ENCODE measurements around the gene CAMK1D.

Gene CAMK1D

DNA sequence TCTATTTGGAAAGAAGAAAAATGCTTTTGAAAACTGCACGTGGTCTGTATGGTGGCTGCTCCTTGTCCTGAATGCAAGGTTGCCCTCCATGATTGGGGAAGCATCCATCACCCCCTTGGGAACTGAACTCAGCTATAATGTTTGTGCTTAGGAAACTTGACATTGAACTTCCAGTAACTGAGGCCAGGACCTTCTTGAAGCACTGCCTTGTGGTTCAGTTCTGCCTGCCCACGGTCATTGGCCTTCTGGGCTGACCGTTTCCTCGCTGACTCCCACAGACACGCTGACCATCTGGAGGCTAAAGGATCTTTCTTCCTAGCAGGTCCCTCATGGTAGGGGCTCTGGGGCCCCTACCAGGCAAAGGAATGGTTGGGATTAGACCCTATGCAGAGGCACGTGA lies 247.8 kb downstream of the CAMK1D start:
- no peak for DNase-seq (ENCODE audit: low read depth)

GRCh38 chr10:12597788-12598765 lies 248.7 kb downstream of the CAMK1D start:
- DNase-seq (ENCODE audit: low read depth): no peak

DNA sequence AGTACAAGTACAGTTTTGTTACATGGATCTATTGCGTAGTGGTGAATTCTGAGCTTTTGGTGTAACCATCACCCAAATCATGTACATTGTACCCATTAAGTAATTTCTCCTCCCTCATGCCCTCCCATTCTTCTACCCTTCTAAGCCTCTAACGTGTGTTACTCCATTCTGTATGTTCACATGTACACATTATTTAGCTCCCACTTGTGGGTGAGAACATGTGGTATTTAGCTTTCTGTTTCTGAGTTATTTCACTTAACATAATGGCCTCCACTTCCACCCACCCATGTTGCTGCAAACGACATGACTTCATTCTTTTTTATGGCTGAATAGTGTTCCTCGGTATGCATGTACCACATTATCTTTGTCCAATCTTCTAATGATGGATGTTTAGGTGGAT lies 251.3 kb downstream of the CAMK1D start:
- no peak for DNase-seq (ENCODE audit: low read depth)

GRCh38 chr10:12602521-12602920 lies 253.2 kb downstream of the CAMK1D start:
- DNase-seq (ENCODE audit: low read depth): no peak

DNA sequence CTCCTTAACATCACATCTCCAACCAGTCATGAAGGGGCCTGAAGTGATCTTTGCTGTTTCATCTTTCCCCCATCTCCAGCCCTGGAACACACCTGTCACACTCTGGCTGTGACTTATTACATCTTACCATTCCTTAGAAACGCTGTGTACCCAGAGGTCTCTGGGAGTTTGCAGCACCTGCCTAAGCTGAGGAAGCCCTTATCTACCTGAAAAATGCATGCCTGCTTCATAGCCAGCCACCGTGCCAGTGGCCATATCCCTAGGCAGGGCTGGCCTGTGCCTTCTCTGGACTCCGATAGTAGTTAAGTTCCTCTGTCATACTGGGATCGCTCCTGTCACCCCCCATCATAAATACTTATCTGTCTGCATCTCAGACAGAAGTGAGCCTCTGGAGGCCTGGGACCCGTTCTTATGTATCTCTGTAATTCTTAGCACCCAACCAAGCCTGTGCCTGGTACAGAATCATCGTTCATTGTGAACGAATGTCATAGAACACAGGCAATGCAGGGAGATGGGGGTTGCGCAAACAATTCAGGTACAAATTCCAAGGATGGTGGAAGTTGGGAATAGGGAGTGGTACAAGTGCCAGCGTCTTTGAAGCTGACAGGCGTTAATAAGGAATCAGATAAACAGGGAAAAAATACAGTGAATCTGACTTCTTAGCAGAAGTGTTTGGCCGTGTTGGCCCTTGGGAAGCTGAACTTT lies 254.6 kb downstream of the CAMK1D start:
- no peak for DNase-seq (ENCODE audit: low read depth)

- peak; percentile 5 for DNase-seq (ENCODE audit: low read depth)
These were observed 256.4 kb downstream of the CAMK1D start for GRCh38 chr10:12605580-12606405.

GRCh38 chr10:12606461-12606860 lies 257.1 kb downstream of the CAMK1D start:
- no peak for DNase-seq (ENCODE audit: low read depth)

DNA sequence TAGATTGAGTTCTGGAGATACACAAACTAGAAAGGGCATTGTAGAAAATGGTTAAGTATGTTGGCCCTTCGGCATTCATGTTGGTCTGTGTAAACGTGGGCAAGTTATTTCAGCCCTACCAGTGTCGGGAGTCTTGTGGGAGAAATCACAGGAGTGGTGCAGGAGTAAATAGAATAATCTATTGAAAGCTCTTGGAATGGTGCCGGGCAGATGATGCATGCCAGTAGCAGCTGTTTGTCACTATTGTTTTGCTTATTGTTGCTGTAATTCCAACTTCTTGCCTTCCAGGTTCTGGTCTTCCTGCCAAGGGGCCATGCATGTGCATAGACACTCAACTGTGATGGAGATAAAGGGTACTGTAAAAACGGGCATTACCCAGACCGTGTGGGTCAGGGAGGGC lies 259.4 kb downstream of the CAMK1D start:
- DNase-seq (ENCODE audit: low read depth): no peak

DNA sequence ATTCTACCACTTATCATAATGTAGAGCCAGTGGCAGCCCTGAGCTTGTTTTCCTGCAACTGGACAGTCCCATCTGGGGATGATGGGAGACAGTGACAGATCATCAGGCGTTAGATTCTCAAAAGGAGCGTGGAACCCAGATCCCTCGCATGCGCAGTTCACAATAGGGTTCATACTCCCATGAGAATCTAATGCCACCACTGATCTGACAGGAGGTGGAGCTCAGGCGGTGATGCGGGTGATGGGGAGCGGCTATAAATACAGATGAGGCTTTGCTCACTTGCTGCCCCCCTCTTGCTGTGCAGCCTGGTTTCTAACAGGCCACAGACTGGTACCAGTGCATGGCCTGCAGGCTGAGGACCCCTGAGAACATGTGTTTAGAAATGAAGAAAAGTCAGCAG lies 260.1 kb downstream of the CAMK1D start:
- DNase-seq (ENCODE audit: low read depth): no peak

GRCh38 chr10:12613136-12613535 lies 263.8 kb downstream of the CAMK1D start:
- DNase-seq (ENCODE audit: low read depth): no peak

- DNase-seq (ENCODE audit: low read depth): no peak
These were observed 265.0 kb downstream of the CAMK1D start for GRCh38 chr10:12614177-12614995.

GRCh38 chr10:12615296-12616220 lies 266.2 kb downstream of the CAMK1D start:
- no peak for DNase-seq (ENCODE audit: low read depth)

DNA sequence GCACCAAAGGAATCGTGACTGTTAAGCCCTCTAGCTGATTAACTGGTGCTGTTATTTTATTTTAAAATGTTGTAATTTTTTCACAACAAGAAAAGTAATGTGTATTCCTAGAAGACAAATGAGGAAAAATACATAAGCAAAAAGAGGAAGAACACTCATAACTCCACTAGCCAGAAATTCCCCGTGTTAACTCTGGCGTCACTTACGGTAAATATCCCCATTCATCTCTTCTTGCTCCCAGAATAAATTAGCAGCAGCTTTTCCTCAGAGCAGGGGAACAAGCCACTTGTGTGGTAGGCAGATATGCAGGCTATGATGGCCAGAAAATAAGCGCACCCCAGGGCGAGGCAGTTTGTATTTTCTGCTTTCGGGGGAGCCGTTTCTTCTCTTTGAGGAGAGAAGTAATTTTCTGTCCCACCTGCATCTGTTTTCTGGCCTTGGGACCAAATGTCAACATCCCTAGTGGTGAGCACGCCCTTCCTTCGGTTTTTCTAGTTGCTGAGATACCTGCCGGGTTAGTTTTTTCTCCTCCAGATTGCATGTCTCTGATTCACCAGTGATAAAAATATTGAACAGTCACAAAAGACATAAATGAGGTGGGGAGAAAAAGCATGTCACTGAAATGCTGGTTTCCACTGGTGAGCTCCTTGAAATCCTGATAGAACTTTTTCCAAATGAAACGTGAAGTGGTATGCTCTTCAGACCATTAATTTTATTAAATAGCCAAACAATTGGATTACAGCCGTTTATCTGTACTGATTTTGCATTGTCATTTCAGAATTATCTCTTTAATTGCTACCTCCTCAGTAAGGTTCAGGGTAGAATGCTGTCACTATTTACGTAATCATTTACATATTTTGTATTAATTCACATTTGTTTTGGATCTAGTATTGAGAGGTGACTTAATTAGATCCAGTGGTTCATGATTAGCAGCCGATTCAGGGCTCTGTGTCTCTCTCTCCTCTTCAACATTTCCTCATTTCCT lies 268.1 kb downstream of the CAMK1D start:
- no peak for DNase-seq (ENCODE audit: low read depth)

GRCh38 chr10:12622016-12622415 lies 272.7 kb downstream of the CAMK1D start:
- DNase-seq (ENCODE audit: low read depth): no peak

- DNase-seq (ENCODE audit: low read depth): no peak
These were observed 273.3 kb downstream of the CAMK1D start for GRCh38 chr10:12622691-12623090.

- no peak for DNase-seq (ENCODE audit: low read depth)
These were observed 276.2 kb downstream of the CAMK1D start for GRCh38 chr10:12625393-12626023.

DNA sequence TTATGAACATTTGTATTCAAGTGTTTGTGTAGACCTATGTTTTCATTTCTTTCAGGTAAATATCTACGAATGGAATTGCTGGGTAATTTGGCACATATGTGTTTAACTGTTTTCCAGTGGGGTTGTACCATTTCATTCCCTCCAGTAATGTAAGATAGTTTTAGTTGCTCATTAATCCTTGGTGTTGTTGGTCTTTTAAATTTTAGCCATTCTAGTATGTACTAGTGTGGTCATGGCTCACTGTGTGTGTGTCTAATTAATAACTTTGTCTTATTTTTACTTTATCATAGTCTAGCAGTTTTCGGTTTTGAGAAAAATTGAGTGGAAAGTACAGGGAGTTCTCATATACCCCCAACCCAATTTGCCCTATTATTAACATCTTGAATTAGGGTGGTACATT lies 278.8 kb downstream of the CAMK1D start:
- no peak for DNase-seq (ENCODE audit: low read depth)

- no peak for DNase-seq (ENCODE audit: low read depth)
These were observed 279.8 kb downstream of the CAMK1D start for GRCh38 chr10:12628964-12629766.
